GOT3 (cell line): ENCODE measurements around the gene COL19A1.

Source experiments
- DNase-seq: peaks from one replicate; lab custom pipeline; 2025; ENCODE audit warnings: mixed read lengths; lab: John Stamatoyannopoulos, UW

The COL19A1 gene

DNA sequence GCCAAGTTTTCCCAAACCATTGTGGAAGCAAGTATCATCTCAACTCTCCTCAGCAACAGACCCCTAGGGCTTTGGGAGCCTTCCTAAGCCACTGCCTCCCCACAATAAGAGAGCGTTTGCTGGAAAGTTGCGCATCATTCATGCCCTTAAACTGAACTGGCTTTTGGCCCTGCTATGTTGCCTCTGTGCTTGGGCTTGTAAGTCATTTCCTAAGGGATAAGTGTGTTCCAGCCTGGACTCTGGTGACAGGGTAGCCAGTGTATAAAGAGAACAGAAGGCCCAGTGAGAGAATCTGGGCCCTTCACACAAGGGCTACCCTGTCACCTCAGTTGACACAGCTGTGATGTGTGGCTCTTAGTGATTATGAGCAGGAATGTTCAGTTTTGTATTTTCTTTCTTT lies 358.7 kb downstream of the COL19A1 start:
- no peak for DNase-seq

GRCh38 chr6:70231311-70231710 lies 365.0 kb downstream of the COL19A1 start:
- no peak for DNase-seq

GRCh38 chr6:70234561-70235236 lies 368.3 kb downstream of the COL19A1 start:
- DNase-seq, result no peak

- no peak for DNase-seq
Measured at GRCh38 chr6:70236343-70236742, 370.0 kb downstream of the COL19A1 start.

GRCh38 chr6:70241031-70241430 lies 374.7 kb downstream of the COL19A1 start:
- no peak for DNase-seq

GRCh38 chr6:70241991-70242420 lies 375.6 kb downstream of the COL19A1 start:
- no peak for DNase-seq

DNA sequence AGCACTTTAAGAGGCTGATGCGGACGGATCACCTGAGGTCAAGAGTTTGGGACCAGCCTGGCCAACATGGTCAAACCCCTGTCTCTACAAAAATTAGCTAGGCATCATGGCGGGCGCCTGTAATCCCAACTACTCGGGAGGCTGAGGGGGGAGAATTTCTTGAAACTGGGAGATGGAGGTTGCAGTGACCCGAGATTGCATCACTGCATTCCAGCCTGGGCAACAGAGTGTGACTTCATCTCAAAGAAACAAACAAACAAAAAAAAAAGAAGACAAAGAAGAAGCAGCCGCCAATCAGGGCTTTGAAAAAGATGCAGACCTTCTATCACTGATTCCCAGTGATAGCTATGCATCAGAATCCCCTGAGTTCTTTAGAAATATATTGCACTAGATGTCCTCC lies 379.8 kb downstream of the COL19A1 start:
- no peak for DNase-seq

- DNase-seq, result no peak
Measured at GRCh38 chr6:70252604-70253003, 386.2 kb downstream of the COL19A1 start.

DNA sequence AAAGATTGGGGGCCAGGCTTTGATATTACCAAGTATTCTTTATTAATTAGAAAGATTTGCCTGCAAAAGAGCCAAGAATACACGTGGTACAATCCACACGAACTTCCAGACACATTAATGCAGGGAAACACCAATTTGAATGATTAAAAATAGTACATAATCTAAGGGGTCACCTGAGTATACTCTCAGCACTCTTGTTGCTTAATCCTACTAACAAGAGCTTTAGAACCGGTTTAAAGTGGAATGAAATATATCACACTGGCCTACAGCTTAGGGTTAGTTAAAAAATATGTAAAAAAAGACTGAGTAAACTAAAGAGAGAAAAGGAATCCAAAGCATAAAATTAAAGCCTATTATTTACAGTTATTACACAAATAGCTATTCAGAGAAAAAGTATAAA lies 387.6 kb downstream of the COL19A1 start:
- DNase-seq, result no peak

DNA sequence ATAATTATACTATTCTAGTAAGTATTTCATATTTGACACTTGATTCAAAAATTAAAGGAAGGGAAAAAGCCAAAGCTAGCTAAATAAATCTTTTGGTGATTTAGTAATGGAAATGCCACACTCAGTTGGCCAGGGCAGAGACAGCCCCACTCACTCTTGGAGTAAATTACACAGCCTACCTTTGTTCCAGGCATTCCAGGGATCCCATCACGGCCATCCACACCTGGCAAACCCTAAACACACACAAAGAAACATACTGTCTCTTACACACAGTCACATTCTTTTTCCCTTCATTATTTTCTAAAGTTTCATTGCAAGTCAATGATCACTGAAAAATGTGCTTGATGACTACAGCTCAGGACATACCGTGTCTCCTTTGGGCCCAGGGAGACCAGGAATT lies 388.4 kb downstream of the COL19A1 start:
- DNase-seq, result no peak

GRCh38 chr6:70257768-70258273 lies 391.5 kb downstream of the COL19A1 start:
- DNase-seq, result no peak

DNA sequence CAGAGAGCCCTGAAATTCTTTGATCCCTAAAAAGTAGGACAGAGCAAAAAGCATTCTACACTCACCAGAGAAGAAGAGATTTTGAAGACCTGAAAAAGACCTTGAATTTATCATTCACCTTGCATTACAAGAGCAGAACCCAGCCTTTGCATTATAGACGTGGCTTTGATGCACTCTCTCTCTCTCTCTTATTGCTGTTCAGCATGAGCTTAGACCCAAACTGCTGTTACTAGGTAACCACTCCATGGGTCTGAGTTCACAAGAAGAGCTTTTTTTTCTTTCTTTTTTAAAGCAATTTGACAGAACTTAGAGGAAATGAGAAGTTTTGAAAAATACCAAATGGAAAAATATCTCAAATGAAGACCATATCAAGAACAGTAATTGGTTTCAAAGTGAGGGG lies 392.1 kb downstream of the COL19A1 start:
- no peak for DNase-seq
